GM10847 (cell line): ENCODE results near the gene GRM1.

ENCODE experiments used
- POLR2A ChIP-seq: IDR thresholded peaks from 2 replicates; pipeline ENCODE4 v1.6.1; 2011; ENCODE audit not compliant: insufficient read length; ENCODE audit errors: extremely low read depth

GRM1 gene

GRCh38 chr6:146133866-146134265 is 105.0 kb downstream of the GRM1 start:
- TF ChIP-seq POLR2A, result no peak

GRCh38 chr6:146135167-146135566 is 106.3 kb downstream of the GRM1 start:
- TF ChIP-seq POLR2A, result no peak

GRCh38 chr6:146146836-146147235 is 118.0 kb downstream of the GRM1 start:
- TF ChIP-seq POLR2A, result no peak

DNA sequence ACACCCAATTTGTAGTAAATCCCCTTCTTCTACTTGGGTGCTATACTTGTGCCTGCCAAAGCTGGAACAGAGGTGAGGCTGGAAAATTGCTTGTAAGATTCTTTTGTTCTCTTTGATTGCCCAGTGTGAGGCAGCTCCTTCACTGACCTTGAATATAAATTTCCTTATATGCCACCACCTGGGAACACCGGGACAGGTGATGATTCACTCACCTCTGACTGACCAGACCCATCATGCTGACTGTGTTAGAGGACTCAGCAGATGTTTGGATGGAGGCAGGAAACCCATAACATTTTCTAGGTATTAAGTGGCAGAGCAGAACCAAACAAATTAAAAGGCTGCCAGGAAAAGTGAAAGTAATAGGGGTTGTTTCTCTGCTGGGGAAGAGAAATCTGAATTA is 120.9 kb downstream of the GRM1 start:
- no peak for TF ChIP-seq POLR2A

GRCh38 chr6:146153040-146153758 is 124.3 kb downstream of the GRM1 start:
- no peak for TF ChIP-seq POLR2A

- TF ChIP-seq POLR2A, result no peak
Observed at GRCh38 chr6:146154197-146154596, 125.3 kb downstream of the GRM1 start.

DNA sequence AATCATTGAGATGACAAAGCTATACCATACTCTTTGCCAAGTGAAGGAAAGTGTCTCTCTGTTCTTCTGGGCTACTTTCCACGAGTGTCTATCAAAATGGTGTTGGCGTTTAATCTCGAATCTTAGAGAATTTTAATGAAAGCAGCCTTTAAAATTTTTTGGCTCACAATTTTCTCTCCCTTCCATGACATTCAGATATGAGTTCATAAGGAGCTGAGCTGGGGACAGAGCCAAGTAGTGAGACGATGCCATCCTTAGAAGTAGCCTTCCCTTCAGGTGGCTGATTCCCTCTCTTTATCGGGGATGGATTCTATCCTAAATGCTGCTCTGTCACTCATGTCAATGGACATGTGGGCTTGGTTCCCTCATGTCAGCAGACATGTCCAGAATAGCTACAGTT is 132.8 kb downstream of the GRM1 start:
- no peak for TF ChIP-seq POLR2A

DNA sequence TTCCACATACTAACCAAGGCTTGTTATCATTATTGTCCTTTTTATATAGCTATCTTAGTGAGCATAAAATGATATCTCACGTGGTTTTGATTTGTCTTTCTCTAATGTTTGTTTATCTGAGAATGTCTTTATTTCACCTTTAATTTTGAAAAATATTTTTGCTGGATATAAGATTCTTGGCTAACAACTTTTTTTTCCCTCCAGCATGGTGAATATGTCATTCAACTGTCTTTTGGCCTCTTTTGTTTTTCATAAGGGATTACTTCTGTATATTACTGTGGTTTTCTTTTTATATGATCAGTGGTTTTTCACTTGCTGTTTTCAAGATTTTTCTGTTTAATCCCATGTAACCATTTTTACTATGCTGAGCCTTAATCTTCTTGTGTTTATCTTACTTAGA is 141.0 kb downstream of the GRM1 start:
- no peak for TF ChIP-seq POLR2A

DNA sequence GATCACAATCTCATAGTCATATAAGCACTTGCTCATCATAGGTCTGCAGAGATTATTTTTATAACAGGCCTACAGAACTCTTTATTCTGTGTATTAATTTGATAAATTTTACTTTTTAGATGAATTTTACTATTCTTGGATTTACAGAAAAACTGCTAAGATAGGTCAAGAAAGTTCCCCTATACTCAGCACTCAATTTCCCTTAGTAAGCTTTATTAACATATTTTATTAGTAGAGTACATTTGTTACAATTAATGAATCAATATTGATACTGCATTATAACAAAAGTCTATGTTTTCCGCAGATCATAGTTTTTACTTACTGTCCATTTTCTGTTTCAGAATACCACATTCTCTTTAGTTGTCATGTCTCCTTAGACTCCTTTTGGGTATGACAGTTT is 148.9 kb downstream of the GRM1 start:
- TF ChIP-seq POLR2A, result no peak

DNA sequence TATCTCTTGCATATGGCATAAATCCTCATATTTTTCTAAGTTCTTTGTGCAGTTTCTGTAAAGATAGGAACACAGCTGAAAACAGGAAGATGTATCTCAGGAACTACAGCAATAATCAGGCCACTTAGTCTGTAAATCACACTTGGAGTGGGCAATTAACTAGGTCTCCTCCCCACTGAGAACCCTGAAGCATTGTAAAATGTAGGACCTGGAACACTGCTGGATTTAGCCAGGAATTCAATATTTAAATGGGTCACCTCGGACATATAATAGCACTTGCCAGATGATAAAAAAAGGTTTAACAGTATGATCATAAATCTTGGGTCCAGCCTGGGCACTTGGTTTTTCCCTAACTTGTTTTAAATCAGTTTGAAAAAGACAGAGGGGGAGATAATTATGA is 155.0 kb downstream of the GRM1 start:
- no peak for TF ChIP-seq POLR2A

- TF ChIP-seq POLR2A, result no peak
Observed at GRCh38 chr6:146184701-146185100, 155.8 kb downstream of the GRM1 start.

DNA sequence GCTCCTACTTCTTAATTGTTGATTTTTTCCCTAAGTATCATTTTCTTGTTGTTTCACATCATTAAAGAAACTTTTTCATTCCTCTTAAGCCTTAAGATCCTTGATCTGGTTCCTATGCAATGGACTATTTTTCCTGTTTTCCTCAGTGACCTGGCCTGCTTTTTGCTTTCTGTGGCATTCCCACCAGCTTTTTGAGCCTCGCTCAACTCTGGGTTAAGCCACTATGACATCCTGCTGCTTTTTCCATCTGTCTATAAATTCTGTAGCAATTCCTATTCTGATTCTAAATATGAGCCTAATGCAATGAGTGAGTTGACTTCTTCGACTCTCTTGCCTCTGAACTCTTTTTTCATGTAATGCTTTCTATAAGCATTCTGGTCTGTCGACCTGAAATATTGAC is 160.3 kb downstream of the GRM1 start:
- TF ChIP-seq POLR2A, result no peak

DNA sequence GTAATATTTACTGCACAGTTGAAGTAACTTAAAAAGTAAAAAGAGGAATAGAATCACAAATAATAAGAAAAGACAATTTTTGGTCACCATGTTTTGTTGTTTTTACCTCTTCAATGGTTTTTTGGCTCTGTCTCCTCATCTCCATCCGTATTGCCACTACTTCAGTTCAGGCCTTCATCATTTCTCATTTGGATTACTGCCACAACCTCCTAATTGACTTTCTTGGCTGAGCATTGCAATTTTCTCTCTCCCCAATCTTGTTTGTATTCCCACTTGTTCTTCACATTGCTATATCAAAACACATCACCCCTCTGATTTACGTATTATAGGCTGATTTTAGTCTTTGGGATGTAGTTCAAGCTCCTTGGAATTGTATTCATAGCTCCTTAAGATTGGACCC is 161.7 kb downstream of the GRM1 start:
- no peak for TF ChIP-seq POLR2A

DNA sequence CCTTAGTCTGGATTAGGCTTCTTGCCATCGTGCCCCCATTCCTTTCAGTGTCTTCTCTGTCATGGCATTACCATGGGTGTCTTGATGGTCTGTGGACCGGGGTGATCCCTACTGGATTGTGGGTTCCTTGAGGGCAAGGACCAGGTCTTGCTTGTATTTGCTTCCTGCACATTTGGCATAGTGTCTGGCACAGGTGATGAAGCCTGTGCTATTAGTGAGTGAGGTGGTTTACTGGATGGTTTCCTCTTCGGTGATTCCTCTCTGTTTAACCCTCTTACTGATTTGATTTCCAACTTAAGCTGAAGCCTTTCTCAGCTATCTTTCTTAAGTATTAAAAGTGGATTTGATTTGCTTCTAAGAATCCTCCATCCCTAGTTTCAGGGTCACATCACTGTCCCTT is 162.3 kb downstream of the GRM1 start:
- TF ChIP-seq POLR2A, result no peak

DNA sequence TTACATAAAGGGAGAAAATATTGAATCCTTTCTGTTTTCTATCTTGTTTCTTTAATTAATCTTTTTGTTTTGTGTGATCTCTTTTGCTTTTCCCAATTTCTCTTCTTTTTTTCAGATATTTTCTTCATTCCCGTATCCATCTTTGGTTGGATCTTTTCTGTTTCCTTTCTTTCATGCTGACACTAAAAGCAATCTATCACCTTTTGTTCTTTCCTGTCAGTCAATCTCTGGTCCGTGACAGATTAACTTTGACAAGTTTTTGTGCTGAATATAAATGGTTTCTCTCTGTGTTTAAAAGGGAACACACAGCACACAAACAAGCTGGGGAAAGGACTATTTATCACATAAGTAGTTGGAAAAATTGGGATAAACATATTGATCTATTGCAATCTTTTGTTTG is 162.8 kb downstream of the GRM1 start:
- TF ChIP-seq POLR2A, result no peak

- TF ChIP-seq POLR2A, result no peak
Observed at GRCh38 chr6:146194434-146194833, 165.6 kb downstream of the GRM1 start.

DNA sequence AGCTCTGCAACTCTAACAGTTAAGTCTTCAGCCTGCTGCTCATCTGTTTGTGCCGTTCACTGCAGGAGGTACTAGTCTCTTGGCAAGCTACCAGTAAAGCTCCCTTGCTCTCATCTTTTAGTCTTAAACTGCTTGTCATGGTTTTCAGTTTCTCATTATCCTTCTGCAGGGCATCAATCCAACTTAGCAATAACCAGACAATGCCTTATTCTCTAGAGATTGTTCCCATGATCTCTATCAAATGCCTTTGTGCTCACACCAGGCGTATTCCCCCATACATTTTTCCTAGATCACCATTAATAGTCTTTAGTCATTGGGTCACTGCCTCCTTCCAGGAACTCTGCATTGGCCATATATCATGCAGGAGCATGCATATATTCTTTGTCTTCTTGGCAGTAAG is 171.3 kb downstream of the GRM1 start:
- TF ChIP-seq POLR2A, result no peak
